HL-60/S4 treated with phorbol 12-myristate 13-acetate at 8.2 ng/mL for 4 days and 3 days (cell line): ENCODE measurements around the gene ATP13A5.

Experiments
- in situ Hi-C: fragments of 300-500 bp; cut with MboI; formaldehyde crosslinking; loops from 2 replicates; pipeline ENCODE4 v1.15.0; 2022; ENCODE audit warnings: low sequenced_read_pairs

ATP13A5 gene

DNA sequence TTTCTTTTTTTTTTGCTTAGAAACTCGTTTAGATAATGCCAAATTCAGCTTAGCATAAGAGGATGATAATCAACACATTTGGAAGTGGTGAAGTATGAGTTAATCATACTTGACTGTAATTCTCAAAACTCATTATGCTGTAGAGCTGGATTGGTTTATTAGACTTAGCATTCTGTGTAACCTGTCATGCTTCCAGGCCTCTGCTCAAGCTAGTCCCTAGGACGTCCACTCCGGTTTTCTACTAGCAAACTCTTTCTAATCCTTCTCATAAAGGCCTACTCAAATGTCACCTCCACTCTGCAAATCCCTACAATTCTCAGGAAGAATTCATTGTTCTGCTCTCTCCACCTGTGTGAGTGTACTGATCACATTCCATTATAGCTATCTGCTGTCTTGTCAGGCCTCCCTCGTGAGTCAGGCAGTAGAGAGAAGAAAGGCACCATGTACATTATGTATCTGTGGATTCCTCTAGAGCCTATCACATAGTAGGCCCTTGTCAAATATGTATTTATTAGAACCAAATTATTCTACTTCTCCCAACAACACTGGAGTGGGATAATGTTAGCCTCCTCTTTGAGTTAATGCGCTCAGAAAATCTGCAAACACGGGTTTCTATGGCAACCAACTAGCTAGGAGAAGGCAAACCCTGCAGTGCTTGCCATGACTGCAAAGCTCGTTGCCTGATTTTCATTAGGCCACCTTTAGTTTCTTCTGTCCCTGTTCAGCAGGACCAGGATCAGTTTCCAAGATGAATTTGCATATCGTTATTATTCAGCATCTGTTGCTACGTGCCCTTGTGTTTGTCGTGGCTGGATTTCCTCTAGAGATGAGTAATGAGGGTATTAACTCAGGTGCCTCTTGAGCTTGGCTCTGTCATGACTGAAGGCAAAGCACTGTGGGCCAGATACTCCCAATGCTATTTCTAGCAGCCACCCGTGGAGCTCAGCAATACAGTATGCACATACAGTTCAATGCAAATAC is 30.7 kb downstream of the ATP13A5 start:
- in situ Hi-C loops, result no loop called here

DNA sequence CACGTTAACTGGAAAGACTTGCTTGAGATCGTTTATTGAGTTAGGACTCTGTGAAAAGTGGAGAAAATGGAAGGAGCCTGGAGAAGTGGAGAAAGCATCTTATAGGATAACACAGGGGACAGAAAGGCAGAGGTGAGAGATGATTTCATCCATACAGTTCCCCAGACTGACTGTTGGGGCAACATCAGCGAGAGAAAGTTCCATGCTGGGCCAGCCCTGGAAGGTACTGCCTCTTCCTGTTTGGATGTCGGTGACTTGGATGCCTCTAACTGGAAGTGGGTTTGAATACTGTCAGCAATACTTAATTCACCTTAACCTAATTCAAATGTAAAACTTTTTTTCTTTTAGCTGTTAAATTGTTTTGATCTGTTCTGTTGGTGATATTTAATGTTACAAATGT is 32.3 kb downstream of the ATP13A5 start:
- in situ Hi-C loops, result no loop called here

DNA sequence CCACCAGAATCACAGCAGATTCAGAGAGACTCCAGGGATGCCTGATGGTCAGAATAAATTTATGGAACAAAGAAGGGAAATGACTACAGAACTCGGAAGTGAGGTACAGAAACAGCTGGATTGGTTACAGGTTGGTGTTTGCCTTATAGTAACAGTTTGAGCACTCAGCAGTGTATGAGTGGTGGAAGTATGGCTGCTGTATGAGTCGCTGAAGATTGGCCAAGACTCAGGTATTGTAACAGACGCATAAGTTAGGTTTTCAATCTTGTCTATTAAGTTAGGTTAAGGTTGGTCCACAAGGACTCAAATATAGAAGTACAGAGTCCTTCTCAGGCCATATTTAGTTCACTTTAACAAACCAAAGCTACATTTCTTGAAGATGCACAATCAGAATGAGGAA is 33.1 kb downstream of the ATP13A5 start:
- in situ Hi-C loops, result no loop called here

DNA sequence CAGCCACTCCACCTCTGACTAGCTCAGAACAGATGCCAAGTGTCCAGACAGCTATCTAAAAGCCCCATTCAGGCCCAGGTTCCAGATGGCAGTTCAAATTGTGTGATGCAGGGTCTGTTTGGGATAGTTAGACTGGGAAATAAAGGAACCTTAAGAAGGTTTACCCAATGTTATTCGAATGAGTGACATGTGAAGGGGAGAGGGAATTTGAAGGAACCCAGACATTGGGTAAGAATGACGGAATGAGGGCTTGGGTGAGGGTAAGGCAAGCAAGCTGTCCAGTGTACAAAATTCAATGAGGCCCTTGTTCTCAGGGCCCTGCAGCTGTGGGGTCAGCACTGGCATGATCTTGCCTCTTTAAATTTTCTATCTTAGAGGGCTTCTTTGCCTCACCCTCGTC is 34.1 kb downstream of the ATP13A5 start:
- in situ Hi-C loops, result no loop called here

DNA sequence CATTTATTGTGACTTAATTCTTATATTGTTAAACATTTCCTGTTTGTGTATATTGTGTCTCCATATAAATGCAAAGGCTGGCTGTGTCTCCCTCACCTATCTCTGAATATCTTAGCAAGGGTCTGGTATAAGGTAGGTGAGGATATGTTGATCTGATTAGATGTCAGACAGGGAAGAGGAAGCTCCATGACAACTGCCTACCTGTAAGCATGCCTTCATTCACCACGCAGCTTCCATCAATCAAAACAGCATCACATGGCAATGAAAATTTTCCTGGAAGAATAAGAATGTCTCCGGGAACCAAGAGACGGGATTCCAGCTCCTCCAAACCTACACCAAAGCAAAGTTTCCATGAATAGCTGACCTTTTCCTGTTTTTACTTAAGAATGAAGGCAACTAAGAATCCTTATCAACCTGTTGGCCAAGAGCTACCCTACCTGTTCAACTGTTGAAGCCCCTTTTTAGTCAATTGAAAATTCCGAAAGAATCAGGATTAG is 34.8 kb downstream of the ATP13A5 start:
- in situ Hi-C loops, result no loop called here

DNA sequence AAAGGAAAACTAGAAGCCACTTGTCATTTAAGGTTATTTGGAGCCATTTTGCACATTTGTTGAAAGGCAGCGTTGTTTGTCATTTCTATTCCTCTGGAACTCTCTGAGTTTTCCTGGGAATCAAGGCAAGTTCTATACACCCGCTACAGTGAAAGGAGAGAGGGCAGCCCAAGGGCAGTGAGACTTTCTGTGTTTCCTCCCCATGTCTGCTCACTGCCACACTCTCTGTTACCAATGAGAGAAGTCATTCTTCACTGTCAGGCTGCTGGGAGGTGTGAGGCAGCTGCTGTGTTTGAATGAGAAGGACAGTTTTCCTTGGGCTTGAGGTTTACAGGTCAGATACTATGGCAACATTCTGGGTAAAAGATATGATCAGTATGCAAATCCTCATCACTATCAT is 36.0 kb downstream of the ATP13A5 start:
- in situ Hi-C loops, result no loop called here

DNA sequence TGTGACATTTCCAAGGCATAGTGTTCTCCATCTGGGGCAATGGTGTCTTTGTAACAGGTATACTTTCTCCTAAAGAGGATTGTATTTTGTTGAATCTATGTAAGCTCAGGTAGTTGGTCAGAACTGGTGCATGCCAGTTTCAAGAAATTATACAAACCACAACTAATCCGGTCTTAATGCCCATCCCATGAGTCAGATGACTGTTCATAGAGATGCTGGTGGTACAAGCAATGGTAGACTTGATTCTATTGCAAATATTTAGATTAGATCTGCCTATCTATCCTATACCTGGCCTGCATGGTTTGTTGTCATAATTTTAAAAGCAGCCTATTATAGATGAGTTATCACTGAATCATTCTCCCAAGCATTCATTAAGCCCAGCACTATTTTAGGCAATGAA is 43.5 kb downstream of the ATP13A5 start:
- in situ Hi-C loops, result no loop called here

DNA sequence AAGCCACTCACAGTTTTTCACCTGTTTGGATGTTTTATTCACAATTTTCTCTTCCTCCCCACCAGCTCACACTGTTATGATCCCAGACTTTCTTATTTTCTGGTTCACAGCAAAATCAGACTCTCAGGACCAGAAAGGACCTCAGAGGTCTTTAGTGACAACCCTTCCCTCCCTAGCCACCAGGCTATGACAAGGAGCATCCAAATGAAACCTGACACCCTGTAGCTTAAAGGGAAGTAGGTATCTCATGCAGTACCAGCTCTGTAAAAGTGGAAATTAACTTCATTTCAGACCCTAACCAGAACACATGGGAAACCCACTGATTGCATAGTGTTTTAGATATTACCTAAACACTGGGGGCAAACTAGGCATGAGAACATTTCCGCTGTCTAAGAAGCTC is 45.3 kb downstream of the ATP13A5 start:
- in situ Hi-C loops, result no loop called here

DNA sequence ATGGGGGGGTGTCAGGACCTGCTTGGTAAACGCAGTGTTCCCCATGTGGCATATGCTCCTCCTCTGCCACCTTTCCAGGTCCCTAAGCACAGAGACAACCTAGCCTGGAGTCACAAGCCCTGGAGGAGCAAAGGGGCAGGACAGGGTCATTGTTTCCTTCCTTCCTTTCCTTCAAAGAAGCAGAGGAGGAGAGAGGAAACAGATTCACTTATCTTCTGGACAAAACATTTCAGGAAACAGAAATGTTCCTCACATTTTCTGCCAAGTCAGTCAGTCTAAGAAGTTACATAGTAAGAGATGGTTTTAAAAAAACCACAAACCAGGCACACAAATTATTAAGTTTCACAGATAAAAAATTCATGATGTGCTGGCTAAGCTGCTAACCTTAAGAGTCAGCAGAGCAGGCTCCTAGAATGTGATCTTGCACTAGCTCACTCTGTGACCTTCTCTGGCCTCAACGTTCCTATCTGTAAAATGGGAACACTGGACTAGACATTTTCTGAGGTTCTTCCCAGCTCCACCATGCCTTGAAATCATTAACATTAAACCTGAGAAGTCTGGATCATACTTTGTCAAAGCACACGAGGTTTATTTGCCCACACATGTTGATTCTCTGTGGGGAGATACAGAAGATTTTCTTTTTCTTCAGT is 47.9 kb downstream of the ATP13A5 start:
- in situ Hi-C loops, result no loop called here

DNA sequence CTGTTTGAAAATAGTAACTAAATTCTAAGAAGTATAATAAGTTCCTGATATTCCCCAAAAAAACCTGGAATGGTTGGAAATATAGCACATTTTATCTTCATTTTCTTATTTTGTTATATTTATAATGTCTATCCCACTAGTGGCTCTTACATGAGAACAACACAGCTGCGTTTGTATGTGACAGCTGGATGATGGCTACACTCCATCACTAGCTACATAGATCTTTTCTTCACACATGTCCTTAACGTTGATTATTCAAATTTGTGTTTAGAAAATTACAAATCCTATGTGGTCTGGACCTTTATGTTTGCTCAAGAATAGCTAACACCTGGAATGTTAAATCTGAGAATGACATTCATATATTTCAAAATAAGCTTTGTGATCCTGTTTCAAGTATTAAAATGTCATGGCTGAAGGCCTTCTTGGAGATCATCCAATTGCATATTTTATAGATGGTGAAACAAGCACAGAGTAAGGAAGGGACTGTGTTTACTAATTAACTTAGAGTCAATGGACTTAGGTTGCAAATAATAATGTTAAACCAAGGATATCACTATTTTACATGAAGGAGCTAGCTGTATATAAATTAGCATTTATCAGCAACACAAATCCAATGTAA is 60.8 kb downstream of the ATP13A5 start:
- in situ Hi-C loops, result no loop called here

DNA sequence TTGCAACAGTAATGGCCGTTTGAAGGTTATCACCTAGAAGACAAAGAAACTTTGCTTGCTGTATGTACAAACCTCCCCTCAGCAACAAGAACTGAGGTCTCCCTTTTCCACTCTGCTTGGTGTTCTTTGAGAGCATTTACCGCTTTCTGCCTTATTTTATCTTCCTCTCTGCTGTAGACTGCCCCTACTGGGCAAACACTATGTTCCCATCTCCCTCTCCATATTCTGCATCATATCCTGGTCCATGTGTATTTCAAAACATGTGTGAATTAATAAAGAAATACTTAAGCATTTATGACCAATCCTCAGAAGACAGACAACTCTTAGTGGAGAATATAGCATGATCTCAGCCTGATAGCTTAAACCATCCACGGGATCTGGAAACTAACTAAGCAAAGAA is 64.4 kb downstream of the ATP13A5 start:
- in situ Hi-C loops, result no loop called here

DNA sequence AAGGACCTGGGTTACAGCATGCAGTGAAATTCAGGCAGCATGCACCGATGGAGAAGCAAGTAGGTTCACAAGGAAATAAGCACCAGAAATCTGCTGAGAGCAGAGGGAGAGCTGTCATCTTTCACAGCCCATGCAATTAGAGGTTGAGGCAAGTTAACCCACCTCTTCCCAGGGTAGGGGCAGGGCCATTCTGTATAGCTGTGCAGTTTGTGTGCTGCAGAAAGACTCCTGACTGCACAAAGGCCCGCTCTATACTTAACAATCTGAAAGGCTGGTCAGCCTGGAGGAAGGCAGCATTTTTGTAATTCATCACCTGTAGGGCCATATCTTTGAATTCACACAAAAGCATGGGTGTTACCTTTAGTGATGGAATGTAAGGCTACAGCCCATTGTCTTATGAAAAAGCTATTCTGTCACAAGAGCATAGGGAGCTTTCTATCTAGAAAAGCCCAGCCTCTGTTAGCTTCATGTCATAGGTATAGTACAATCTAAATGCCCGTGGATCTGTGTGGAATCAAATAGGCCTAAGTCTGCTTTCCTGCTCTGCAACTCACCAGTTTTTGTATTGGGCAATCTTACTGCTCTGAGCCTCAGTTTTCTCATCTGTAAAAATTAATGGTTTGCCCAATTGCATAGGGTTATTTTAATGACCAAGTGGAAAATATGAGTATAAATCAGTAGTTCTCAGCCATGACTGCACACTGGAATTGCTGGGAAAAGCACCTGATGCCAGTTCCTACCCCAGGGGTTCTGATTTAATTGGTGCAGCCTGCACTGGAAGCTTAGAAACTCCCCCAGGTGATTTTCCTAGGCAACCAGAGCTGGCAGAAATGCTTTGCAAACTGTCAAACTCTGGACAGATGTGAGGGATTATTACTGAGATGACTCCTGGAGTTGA is 65.2 kb downstream of the ATP13A5 start:
- in situ Hi-C loops, result no loop called here

DNA sequence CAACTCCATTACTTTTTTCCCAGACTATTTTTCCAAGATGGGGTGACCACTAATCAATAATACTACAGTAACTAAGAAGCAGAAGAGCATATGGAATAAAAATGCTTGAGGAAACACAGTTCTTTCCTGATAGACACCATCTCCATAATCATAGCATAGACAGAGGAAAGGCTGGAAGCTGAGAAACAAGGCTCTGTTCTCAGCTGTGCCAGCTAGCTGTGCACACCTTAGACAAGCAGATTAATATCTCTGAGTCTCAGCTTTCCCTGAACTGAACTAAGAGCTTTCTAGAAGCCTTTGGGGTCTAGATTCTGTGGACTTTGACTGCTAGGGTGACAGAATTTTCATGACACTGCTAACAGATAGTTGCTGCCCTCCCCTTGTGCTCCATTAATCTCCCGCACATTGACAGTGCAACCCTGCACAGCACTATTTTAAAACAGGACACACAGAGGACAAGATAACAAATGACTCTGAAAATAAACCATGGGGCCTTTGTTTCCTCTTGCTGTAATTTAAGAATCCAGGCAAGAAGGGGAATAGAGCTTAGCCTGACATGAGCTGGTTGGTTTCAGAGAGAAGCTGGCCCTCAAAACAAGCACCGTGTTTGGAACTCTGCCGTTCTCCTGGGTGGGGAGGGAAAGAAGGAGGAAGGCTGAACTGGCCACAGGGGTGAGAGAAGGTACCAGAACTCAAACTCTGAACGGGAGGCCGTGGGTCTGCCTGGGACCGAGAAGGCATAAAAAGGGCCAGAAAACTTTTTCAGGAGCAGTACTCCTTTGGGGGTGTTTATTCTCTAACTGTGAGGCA is 67.4 kb downstream of the ATP13A5 start:
- in situ Hi-C loops, result no loop called here

DNA sequence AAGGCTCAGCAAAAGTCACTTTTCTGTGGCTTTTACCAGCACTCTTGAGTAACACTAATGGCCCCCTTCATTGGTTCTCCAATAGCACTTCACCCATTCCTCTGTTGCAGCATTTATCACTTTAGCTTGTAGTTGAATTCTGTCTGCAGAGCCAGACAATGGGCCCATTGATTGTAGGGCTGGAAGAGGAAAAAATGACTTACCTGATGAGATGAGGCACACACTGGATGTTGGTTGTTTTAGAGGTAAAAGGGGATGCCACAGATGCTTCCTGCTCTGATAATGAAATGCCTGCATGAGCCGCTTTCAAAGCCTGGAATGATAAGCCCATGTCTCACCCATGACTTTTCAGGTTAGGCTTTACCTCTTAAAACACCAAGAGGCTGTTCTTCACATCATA is 73.2 kb downstream of the ATP13A5 start:
- in situ Hi-C loops, result no loop called here

DNA sequence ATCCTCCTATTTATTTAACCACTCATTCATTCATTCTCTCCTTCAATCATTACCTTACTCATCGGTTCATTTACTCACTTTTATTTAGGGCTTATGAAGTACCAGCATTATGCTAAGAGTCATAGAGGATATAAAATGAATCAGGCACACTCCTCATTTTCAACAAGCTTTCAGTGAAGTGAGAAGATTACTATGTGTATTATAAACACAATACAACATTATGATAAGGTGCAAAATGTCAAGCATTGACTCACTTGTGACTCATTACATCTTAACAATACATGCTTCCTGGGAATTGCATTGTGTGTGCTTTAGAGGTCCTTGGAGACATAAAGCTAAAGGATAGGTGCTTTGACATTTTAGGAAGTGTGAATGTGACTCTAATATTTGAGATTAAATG is 77.1 kb downstream of the ATP13A5 start:
- in situ Hi-C loops, result no loop called here

DNA sequence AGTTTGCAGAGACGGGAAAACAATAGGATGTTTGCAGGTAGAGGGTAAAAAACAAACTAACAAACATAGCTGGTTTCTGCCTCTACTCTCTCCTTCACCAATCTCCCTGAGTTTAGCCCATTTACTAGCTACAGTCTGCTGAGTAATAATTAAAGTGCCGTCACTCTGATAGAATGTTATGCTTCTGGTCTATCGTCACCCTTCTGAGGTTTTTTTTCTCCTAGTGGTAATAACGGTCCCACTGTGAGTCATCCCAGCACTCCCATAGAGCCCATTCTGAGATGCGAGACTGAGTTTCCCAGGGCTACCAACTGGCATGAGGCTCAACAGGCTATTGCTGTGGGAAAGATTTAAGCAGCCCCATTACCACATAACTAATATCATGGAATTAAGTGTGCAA is 81.1 kb downstream of the ATP13A5 start:
- in situ Hi-C loops, result no loop called here

DNA sequence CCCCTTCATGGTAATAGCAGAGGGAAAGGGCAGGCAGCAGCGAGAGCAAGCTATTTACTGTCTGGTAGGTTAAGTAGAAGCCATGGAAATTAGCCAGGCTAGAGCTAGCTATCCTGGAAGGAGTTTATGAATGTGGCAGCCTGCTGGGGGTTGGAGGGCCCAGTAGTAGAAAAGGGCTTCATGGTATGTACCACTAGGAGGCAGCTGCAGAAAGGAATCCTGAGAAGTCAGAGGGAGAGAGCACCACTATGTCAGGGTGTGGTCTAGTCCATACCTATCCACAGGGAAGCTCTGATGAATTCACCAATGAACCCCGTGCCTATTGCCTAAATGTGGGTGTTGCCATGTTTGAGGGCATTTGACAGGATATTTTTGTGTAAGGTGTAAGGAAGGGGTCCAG is 82.6 kb downstream of the ATP13A5 start:
- in situ Hi-C loops, result no loop called here

DNA sequence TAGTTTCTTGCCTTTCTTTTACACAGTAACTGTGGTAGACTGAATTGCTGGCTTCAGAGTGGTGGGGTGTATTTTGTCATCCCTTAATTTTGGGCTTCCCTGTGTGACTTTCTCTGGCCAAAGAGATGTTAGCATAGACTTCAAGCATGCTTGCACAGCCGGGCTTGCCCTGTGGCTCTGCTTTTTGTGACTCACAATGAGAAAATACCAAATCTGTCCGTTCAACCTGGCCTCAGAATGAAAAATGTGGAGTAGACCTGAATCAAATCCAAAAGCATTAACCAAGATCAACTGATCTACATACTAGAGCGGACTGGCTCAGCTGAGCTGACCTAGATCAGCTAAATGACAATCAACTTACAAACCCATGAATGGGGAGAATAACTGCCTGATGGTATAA is 86.2 kb downstream of the ATP13A5 start:
- in situ Hi-C loops, result no loop called here

DNA sequence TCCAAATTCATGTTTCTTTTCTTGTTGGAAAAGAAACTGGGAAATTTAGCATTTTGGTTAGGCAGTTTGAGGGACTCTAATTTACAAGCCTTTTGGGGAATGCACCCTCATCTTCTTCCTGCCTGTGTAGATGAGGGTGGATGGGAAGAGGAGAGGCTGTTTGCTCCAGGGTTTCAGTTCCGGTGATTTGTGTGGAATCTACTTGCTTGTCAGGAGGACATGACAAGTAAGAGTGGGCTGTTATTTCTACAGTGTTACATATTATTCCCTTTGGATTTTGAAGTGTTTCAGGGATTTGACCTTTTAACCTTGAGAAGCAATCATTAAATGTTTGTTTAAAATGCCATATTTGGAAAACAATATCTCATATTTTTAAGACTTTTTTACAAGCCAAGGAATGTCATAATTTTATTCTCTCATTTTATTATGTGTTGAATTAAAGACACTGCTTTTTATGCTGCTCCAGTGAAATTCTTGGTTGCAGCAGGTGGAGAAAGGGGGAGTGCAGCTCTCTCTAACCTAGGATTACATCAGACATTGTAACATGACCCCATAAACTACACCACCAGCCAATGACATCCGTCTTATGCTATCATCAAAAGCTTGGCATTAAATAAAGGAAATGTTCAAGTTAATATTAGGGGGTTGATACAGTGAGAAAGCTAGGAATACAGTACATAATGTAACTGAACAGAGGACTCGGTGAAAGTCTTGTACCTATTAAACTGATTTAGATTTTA is 107.3 kb downstream of the ATP13A5 start:
- in situ Hi-C loops, result no loop called here
